Upper lobe of left lung (tissue), 6 donors: ENCODE data around the gene TFF3. TPM values are rescaled to one million over a fixed set of nuclear protein-coding genes. Genes with fewer than 3 reads are reported as not detected.

ENCODE experiments used
- ATAC-seq, 2 donors: fragments of 200-7000 bp; cut with Tn5 transposase; one replicate each; pipeline ENCODE4 v1.9.1; 2022; ENCODE audit warnings: mild to moderate bottlenecking in 2 of 2, moderate library complexity in 2 of 2; ENCODE audit not compliant: low FRiP score in 2 of 2
- DNase-seq, 2 donors: peaks; one replicate each; pipeline ENCODE4 v3.0.0-alpha.2; 2019 to 2020
- H3K27ac ChIP-seq, 4 donors: fragments of 200-600 bp; sonication (generic); one replicate each; pipeline ENCODE4 v1.5.1; 2016 to 2019
- H3K27me3 ChIP-seq, 4 donors: fragments of 200-600 bp; sonication (generic); one replicate each; pipeline ENCODE4 v1.5.1; 2017 to 2019
- H3K36me3 ChIP-seq, 4 donors: fragments of 200-600 bp; sonication (generic); one replicate each; pipeline ENCODE4 v1.5.1; 2016 to 2019
- H3K4me1 ChIP-seq, 4 donors: fragments of 200-600 bp; sonication (generic); one replicate each; pipeline ENCODE4 v1.5.1; 2018 to 2019
- H3K4me3 ChIP-seq, 4 donors: fragments of 200-600 bp; sonication (generic); one replicate each; pipeline ENCODE4 v1.5.1; 2017 to 2019; ENCODE audit warnings: mild to moderate bottlenecking in 2 of 4, moderate library complexity in 1 of 4
- H3K9me3 ChIP-seq, 4 donors: fragments of 200-600 bp; sonication (generic); one replicate each; pipeline ENCODE4 v1.5.1; 2018 to 2019
- EP300 ChIP-seq, 4 donors: sonication (generic); formaldehyde crosslinking; IDR thresholded peaks; one replicate each; pipeline ENCODE4 v1.5.1; 2017; ENCODE audit warnings: antibody characterized with exemption in 4 of 4, control low read depth in 2 of 4
- POLR2A ChIP-seq, 4 donors: fragments of 450-650 bp; IDR thresholded peaks; one replicate each; pipeline ENCODE4 v1.5.1; 2016 to 2017; ENCODE audit warnings: antibody characterized with exemption in 4 of 4, mild to moderate bottlenecking in 2 of 4
- POLR2AphosphoS5 ChIP-seq, 2 donors: sonication (generic); formaldehyde crosslinking; IDR thresholded peaks; one replicate each; pipeline ENCODE4 v1.5.1; 2017; ENCODE audit warnings: antibody characterized with exemption in 2 of 2
- WGBS, 2 donors: methylation state at CpG; one replicate each; pipeline ENCODE4 v1.1.5; 2017 to 2018; 5-methylcytosine and 5-hydroxymethylcytosine counted together
- total RNA-seq, 6 donors: library from RNA; depleted of rRNA in 4 of 6; stranded (reverse); fragments of >200 nt in 4 of 6; gene quantifications; one replicate each; pipeline versions ENCODE4 v1.1.0 to v1.2.1, GENCODE V29; 2016 to 2021
- TF ChIP-seq, protein P1 (sequence below), 6 experiments: fragments of 450-650 bp in 4 of 6; fragments of 200-600 bp in 2 of 6; sonication (generic) in 2 of 6; IDR thresholded peaks; one replicate each; pipeline ENCODE4 v1.5.1; 2016 to 2019; ENCODE audit warnings: antibody characterized with exemption in 6 of 6
- donor health status: DM: no; HTN: no; CAD: no; lungs with moderate emphysema.
- donor health status: DM: no; HTN: yes; CAD: no; lungs with severe emphysema.

Gene TFF3
- total RNA-seq, 6 donors from 2014 or later: 5.9 to 21.5 (median 18.2) TPM

GRCh38 chr21:42343963-42344510 is 28.8 kb upstream of the TFF3 start:
- H3K36me3 ChIP-seq: no peaks in the 10 kb centered on the region

DNA sequence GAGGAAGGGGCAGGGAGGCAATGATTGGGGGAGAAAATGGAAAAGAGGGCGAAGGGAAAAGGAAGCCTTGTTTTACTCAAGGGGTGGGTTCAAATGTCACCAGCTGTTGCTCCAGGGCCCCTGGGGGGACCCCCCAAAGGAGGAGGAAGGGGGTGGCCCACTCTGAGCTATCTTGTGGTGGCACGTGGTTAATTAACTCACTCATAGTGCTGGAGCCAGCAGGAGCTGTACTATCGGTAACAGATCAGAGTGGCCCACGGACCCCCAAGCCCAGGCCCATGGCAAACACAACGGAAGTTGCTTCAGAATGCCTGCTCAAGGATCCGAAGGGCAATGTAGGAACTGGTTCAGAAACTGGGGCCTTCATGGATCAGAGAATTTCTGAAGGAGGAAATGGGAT is 28.3 kb upstream of the TFF3 start:
- Histone ChIP-seq H3K9me3 (no peaks in the 10 kb centered on the region), H3K4me3 (no peak overlapping the region), H3K27ac (no peak overlapping the region), H3K27me3 (no peaks in the 10 kb centered on the region), H3K4me1 (peaks cover 0 to 2% (median under 1%) of the 10 kb centered on the region in 4 donors), H3K36me3 (no peaks in the 10 kb centered on the region)
- WGBS, 2 donors: 86 to 93% methylated on average over 6 of the region's 6 CpGs
- ATAC-seq (no peak), DNase-seq (no peak)
- TF ChIP-seq POLR2A (IDR thresholded peaks at IDR 0.05) (no peak), POLR2AphosphoS5 (IDR thresholded peaks at IDR 0.05) (no peak), EP300 (IDR thresholded peaks at IDR 0.05) (no peak)
- TF ChIP-seq, protein P1, sequence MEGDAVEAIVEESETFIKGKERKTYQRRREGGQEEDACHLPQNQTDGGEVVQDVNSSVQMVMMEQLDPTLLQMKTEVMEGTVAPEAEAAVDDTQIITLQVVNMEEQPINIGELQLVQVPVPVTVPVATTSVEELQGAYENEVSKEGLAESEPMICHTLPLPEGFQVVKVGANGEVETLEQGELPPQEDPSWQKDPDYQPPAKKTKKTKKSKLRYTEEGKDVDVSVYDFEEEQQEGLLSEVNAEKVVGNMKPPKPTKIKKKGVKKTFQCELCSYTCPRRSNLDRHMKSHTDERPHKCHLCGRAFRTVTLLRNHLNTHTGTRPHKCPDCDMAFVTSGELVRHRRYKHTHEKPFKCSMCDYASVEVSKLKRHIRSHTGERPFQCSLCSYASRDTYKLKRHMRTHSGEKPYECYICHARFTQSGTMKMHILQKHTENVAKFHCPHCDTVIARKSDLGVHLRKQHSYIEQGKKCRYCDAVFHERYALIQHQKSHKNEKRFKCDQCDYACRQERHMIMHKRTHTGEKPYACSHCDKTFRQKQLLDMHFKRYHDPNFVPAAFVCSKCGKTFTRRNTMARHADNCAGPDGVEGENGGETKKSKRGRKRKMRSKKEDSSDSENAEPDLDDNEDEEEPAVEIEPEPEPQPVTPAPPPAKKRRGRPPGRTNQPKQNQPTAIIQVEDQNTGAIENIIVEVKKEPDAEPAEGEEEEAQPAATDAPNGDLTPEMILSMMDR (IDR thresholded peaks at IDR 0.05): no peak

More at GRCh38 chr21:42343963-42344510, 28.8 kb upstream of the TFF3 start:
- WGBS, 2 donors: 86 to 92% methylated on average over 9 to 11 of the region's 11 CpGs
- ATAC-seq (no peak), DNase-seq (no peak)
- Histone ChIP-seq H3K9me3 (no peaks in the 10 kb centered on the region), H3K4me1 (no peaks in the 10 kb centered on the region), H3K4me3 (no peak overlapping the region), H3K27ac (no peak overlapping the region), H3K27me3 (no peaks in the 10 kb centered on the region)
- TF ChIP-seq EP300 (IDR thresholded peaks at IDR 0.05): no peak
- no peak for TF ChIP-seq POLR2A (IDR thresholded peaks at IDR 0.05)
- no peak for TF ChIP-seq POLR2AphosphoS5 (IDR thresholded peaks at IDR 0.05)
- TF ChIP-seq, protein P1 (IDR thresholded peaks at IDR 0.05): no peak

DNA sequence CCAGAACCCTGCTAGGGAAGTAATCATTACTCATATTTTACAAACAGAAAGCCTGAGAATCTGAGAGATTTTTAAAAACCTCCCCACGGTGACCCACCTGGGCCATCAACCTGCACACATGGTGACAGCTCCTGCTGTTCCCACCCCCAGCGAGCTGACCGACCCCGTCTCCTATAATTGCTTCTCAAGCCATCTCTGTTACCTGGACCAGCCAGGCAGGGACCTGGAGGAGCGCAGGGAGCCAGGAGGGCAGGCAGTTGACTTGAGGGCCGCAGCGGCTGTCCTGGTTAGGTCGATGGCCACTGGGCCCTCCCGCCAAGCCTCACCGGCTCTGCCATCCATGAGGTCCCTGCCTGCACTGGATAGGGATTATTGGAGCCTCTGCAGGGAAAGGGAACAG is 27.9 kb upstream of the TFF3 start:
- H3K36me3 ChIP-seq: no peaks in the 10 kb centered on the region
- no peak overlapping the region for H3K27ac ChIP-seq
- H3K4me3 ChIP-seq: no peak overlapping the region
- ATAC-seq (no peak), DNase-seq (no peak)
- TF ChIP-seq, protein P1 (IDR thresholded peaks at IDR 0.05): no peak
- TF ChIP-seq POLR2AphosphoS5 (IDR thresholded peaks at IDR 0.05): no peak
- no peak for TF ChIP-seq POLR2A (IDR thresholded peaks at IDR 0.05)
- no peak for TF ChIP-seq EP300 (IDR thresholded peaks at IDR 0.05)
- peaks cover 0 to 7% (median 5%) of the 10 kb centered on the region in 4 donors for H3K4me1 ChIP-seq
- WGBS, 2 donors: 95 to 99% methylated on average over 8 to 10 of the region's 10 CpGs
- no peaks in the 10 kb centered on the region for H3K9me3 ChIP-seq
- no peaks in the 10 kb centered on the region for H3K27me3 ChIP-seq

- H3K36me3 ChIP-seq: no peaks in the 10 kb centered on the region
- H3K4me1 ChIP-seq: peaks cover 0 to 14% (median 8%) of the 10 kb centered on the region in 4 donors
- TF ChIP-seq POLR2AphosphoS5 (IDR thresholded peaks at IDR 0.05): no peak
- no peak for TF ChIP-seq EP300 (IDR thresholded peaks at IDR 0.05)
- TF ChIP-seq POLR2A (IDR thresholded peaks at IDR 0.05): no peak
- TF ChIP-seq, protein P1 (IDR thresholded peaks at IDR 0.05): no peak
- H3K27me3 ChIP-seq: no peaks in the 10 kb centered on the region
- 95 to 96% methylated on average over 15 of the region's 15 CpGs for whole genome bisulfite sequencing, 2 donors
- no peak overlapping the region for H3K27ac ChIP-seq
- H3K9me3 ChIP-seq: no peaks in the 10 kb centered on the region
- ATAC-seq (no peak), DNase-seq (no peak)
- H3K4me3 ChIP-seq: no peak overlapping the region
Observed at GRCh38 chr21:42341776-42342542, 26.8 kb upstream of the TFF3 start.
